Epidermal melanocyte (primary cell): ENCODE data around the gene PPFIA2.
"Not testable (repeated sequence)": the region's sequence is repeated elsewhere in the genome, so short reads cannot be mapped to it uniquely, and the experiment has no call there.

Source experiments
- DNase-seq: peaks from one replicate; pipeline ENCODE4 v3.0.0; 2011; ENCODE audit warnings: low spot score; ENCODE audit not compliant: insufficient read length

The PPFIA2 gene

DNA sequence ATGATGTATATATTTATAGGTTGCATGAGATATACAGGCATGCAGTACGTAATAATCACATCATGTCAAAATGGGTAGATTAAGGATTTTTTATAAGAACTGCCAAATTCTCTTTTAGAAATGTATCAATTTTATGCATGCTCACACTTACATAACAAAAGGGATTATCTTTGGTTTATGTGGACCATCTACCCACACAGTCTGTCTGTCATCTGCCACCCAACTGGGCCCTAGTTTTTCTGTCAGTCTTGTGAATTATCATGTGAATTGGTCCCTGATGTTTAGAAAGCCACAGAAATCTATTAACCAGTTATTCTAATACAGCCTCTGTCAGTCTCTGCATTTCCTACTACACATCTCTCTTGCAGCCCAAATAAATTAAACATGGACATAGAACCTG is 547.8 kb downstream of the PPFIA2 start:
- no peak for DNase-seq

- DNase-seq, result not testable (repeated sequence)
These were observed 549.4 kb downstream of the PPFIA2 start for GRCh38 chr12:81209772-81210225.

- no peak for DNase-seq
These were observed 550.1 kb downstream of the PPFIA2 start for GRCh38 chr12:81209012-81209411.

- DNase-seq, result no peak
These were observed 550.8 kb downstream of the PPFIA2 start for GRCh38 chr12:81208187-81208911.
